HG03469 (cell line): ENCODE measurements around the gene KIAA1755.

ENCODE experiments used
- ATAC-seq: cut with Tn5 transposase; IDR thresholded peaks from one replicate; pipeline ENCODE4 v1.9.1; 2021; ENCODE audit warnings: mild to moderate bottlenecking, moderate library complexity, moderate number of reproducible peaks; ENCODE audit not compliant: unreplicated experiment

The KIAA1755 gene

DNA sequence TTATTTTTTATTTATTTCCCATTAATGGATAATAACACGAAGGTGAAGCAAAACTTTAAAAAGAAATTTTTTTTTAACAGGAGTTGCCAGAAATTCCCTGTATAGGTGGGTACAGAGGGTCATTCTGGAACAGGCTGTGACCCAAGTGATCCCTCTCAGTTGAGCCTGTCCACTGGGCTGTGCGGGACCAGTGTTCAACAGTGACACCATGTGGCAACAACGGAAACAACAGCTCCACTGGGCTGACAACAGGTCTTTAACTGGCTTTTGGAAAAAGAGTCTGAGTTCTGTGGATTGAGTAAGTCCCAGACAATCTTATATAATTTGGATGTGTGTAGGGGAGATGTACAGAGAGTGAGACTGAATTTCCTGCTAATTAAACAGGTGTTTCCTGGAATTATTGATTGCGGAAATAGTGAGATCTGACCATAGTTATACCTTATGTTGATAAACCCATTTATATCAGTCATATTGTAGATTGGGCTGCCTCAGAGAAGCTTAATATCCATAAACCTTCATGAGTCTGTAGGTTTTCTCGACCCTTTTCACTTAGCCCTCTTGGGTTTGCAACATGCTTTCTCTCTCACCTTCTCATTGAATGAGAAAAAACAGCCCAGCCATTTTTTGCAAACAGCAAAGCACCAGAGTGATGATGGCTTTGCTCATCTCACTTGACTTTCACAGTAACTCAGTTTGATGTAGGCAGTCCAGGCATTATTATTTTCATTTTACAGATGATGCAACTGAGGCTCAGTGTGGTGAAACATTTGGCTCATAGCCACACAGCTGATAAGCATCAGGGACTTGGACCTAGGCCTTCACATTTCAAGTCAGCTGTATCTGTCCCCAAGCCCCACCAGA, 17.5 kb downstream of the KIAA1755 start:
- no peak for ATAC-seq

GRCh38 chr20:38241201-38241600, 19.3 kb downstream of the KIAA1755 start:
- no peak for ATAC-seq

GRCh38 chr20:38239441-38239840, 21.1 kb downstream of the KIAA1755 start:
- no peak for ATAC-seq

- no peak for ATAC-seq
Observed at GRCh38 chr20:38238829-38239228, 21.7 kb downstream of the KIAA1755 start.

GRCh38 chr20:38237381-38237780, 23.2 kb downstream of the KIAA1755 start:
- ATAC-seq: no peak

GRCh38 chr20:38231531-38232121, 28.9 kb downstream of the KIAA1755 start:
- no peak for ATAC-seq

- ATAC-seq: no peak
Observed at GRCh38 chr20:38230957-38231526, 29.5 kb downstream of the KIAA1755 start.

DNA sequence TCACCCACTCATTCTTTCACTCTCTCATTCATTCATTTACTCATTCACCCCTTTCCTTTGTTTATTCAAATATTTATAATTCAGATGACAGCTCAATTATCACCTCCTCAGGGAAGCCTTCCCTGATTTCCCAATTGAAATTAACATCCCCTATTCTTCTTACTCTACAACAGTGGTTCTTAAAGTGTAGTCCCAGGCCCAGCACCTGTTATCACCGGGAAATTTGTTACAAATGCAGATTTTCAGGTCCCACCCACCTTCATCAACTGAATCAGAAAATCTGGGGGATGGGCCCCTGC, 30.3 kb downstream of the KIAA1755 start:
- no peak for ATAC-seq

DNA sequence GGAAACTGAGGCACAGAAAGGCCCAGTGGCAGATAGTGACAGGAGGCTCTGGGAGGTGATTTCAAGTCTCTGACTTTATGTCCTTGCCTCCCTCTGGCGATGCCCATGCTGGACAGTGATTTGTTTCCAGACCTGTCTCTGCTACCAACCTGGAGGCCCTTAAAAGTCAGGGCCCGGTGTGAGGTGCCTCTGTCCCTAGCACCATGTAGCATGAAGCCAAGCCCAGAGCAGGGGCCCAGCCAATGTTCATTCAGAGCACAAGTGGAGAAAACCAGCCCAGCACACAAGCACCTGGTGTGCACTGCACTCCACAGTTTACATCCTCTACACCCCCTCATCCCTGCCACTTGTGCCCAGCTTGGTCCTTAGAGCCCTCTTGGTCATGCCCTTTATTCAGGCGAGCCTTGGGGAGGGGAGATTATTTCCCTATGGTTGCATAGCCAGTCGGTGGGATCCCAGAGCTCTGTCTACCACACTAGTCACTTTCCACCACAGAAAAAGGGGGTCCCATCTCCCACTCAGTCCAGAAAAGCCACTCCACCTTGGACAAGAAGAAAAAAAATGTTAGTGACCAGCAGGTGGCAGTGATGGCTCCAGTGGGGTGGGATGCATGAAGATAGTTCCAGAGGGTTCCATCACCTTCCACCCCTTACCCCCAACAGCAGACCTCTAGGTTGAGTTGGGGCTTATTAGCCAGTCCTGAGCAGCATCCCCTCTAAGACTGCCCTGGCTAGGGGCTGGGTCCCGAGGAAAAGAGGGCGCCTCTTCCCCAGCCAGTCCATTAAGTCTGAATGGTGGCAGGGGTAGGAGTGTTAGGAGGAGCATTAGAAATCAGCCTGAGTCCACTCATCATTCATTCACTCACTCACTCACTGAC, 30.9 kb downstream of the KIAA1755 start:
- ATAC-seq: no peak

DNA sequence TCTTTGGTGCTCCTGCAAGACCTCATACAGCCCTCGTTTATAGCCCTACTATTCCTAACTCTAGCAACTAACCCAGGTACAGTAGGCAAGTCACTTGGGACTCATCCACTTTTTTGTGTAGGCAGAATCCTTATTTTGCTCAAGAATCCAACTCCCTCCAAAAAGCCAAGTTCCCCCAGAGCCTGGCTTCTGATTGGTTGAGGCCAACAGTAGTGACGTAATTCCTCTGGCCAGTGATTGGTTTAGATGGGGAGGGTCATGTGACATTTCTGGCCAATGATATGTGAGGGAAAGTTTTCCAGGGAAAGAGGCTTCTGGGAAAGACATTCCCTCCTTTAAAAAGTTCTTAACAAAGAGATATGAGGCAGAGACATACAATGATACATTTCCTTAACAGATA, 32.1 kb downstream of the KIAA1755 start:
- no peak for ATAC-seq

DNA sequence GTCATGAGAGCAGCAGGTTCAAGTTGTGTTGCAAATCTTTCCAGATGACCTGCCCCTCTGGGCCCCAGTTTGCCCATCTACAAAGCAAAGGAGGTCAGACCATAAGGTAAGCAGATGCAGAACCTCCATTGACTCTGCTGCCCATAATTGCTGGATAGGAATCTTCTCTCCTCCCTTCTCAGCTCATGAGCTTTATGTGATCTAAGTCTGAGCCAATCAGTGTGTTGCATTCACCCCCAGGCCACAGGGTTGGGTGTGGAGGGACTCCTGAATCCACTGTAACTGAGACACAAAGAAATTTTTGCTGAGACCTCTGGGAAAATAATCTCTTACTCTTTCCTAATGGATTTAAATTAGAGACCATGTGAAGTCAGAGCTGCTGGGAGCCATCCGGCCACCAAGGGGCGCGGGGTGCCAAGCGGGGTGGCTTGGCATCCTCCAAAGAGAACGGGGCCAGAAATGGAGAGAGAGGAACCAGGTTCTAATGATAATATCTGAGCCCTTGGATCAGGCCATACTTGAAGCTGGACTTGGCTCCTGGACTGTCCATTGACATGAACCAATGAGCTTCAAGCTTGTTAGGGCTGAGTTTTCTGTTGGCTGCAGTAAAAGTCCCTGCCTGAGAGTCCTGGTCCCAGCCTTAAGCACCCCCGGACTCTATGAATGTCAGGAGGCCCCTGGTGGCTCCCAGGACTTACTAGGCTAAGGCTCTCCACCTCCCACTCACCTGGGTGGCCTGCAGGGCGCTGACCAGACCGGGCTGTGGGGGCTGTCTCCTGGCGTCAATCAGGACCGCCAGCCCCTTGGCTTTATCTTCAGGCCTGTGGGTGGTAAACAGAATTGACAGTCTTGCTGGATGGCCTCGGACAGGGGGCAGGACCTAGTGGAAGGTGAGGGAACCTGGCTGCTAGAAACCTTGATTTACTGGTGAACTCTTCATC, 32.8 kb downstream of the KIAA1755 start:
- no peak for ATAC-seq

- no peak for ATAC-seq
Observed at GRCh38 chr20:38226553-38226952, 34.0 kb downstream of the KIAA1755 start.

GRCh38 chr20:38225900-38226263, 34.7 kb downstream of the KIAA1755 start:
- no peak for ATAC-seq

DNA sequence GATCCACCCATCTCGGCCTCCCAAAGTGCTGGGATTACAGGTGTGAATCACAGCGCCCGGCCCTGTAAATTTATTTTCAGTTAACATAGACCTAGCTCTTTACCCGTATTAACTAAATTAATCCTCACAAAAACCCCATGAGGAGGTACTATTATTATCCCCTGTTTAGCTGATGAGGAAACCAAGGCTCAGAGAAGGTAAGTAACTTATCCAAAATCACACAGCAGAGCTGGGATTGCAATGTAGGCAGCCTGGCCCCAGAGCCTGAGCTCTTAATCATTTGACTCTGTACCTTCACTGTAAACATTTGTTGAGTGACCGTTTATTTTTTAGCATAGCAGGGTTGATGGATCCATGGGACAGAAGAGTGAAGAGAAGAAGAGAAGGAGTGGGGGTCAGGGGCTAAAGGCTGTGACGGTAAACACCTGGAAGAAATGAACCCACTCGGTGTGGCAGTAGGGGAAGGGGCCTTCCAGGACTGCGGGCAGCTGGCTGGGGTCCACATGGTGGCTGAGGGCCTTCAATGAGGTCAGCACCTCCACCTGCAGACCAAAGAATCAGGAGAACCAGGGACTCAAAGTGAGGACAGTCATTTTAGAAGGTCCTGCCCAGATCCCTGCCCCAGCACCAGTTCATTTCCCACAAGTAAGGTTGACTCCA, 35.2 kb downstream of the KIAA1755 start:
- ATAC-seq: no peak

GRCh38 chr20:38224531-38224930, 36.0 kb downstream of the KIAA1755 start:
- no peak for ATAC-seq

- no peak for ATAC-seq
Observed at GRCh38 chr20:38223743-38224100, 36.8 kb downstream of the KIAA1755 start.

- ATAC-seq: no peak
Observed at GRCh38 chr20:38222923-38223742, 37.4 kb downstream of the KIAA1755 start.

DNA sequence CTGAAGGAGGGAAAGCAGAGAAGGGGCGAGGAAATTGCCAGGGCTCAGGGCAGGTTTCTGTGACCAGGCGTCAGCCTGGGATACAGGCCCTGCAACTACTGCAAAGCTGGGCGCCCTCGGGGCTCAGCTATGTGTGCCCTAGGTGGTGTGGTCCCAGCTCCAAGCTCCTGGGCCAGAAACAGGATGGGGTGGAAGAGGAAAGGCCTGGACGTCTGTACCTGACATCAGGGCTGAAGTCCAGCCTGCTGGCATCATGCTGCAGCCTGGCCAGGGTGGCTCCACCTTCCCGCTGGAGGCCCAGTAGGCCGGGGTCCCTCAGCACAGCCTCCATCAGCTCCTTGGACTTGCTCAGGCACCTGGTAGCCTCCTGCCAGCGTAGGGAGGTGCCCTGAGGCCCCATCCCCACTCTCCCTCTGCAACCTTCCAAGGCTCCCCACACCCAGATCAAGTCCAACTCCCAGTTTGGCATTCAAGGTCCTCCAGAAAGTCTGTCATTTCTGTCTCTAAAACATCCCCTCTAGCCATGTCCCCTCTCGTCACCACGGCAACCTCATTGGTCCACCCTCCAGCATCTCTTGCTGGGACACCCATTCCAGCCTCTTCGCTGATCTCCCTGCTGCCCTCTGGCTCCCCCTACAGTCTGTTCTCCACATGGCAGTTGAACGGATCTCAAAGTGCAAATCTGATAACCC, 38.2 kb downstream of the KIAA1755 start:
- ATAC-seq: no peak
